Karpas-422 (cell line): ENCODE data around the gene ANXA4. TPM values are rescaled to one million over a fixed set of nuclear protein-coding genes. Genes with fewer than 3 reads are reported as not detected.
"Not testable (repeated sequence)": the region's sequence is repeated elsewhere in the genome, so short reads cannot be mapped to it uniquely, and the experiment has no call there.

ENCODE experiments used
- DNase-seq: peaks from one replicate; pipeline ENCODE4 v3.0.0-alpha.2; 2015
- H2AFZ ChIP-seq: fragments of 200-600 bp; sonication (generic); 2 replicates; pipeline ENCODE4 v1.6.1; 2014; ENCODE audit warnings: antibody characterized with exemption, low read length, mixed read lengths
- H3K27ac ChIP-seq: fragments of 200-600 bp; sonication (generic); 2 replicates; pipeline ENCODE4 v1.5.1; 2014; ENCODE audit warnings: mild to moderate bottlenecking, low read length, moderate library complexity
- H3K27me3 ChIP-seq: fragments of 200-600 bp; sonication (generic); 2 replicates; pipeline ENCODE4 v1.6.1; 2014; ENCODE audit warnings: low read length, mixed read lengths
- H3K36me3 ChIP-seq: fragments of 200-600 bp; sonication (generic); 2 replicates; pipeline ENCODE4 v1.6.1; 2014; ENCODE audit warnings: low read length, mixed read lengths; ENCODE audit not compliant: insufficient read depth
- H3K4me1 ChIP-seq: fragments of 200-600 bp; sonication (generic); 2 replicates; pipeline ENCODE4 v1.6.1; 2014; ENCODE audit warnings: mild to moderate bottlenecking, low read length, mixed read lengths
- H3K4me2 ChIP-seq: fragments of 200-600 bp; sonication (generic); 2 replicates; pipeline ENCODE4 v1.6.1; 2014; ENCODE audit warnings: low read length, low read depth, mild to moderate bottlenecking; ENCODE audit not compliant: poor library complexity, severe bottlenecking
- H3K4me3 ChIP-seq: fragments of 200-600 bp; sonication (generic); 2 replicates; pipeline ENCODE4 v1.5.1; 2014; ENCODE audit warnings: mild to moderate bottlenecking, antibody characterized with exemption, low read length, mixed read lengths
- H3K79me2 ChIP-seq: fragments of 200-600 bp; sonication (generic); 2 replicates; pipeline ENCODE4 v1.6.1; 2014; ENCODE audit warnings: mild to moderate bottlenecking, low read length, mixed read lengths
- H3K9ac ChIP-seq: fragments of 200-600 bp; sonication (generic); 2 replicates; pipeline ENCODE4 v1.6.0; 2014; ENCODE audit warnings: low read length
- H3K9me2 ChIP-seq: fragments of 200-600 bp; sonication (generic), shearing (Covaris generic); replicated peaks from 2 replicates; pipeline ENCODE4 v1.6.0; 2014; ENCODE audit warnings: mild to moderate bottlenecking, low read length, moderate library complexity; ENCODE audit not compliant: insufficient read depth
- H3K9me3 ChIP-seq: fragments of 300-700, 200-600 bp; sonication (generic); 2 replicates; pipeline ENCODE4 v1.6.1; 2014; ENCODE audit warnings: low read length, mixed read lengths
- H4K20me1 ChIP-seq: fragments of 200-600 bp; sonication (generic); 2 replicates; pipeline ENCODE4 v1.6.1; 2014; ENCODE audit warnings: mild to moderate bottlenecking, antibody characterized with exemption, low read length, low read depth; ENCODE audit not compliant: insufficient read depth
- total RNA-seq: library from RNA; depleted of rRNA; stranded (reverse); fragments of >200 nt; shearing (Covaris generic); gene quantifications from 2 replicates; pipeline ENCODE4 v1.2.3, GENCODE V29; 2014; ENCODE audit warnings: low replicate concordance

The ANXA4 gene
- total RNA-seq, 1 experiment from 2014 or later: 1.1 TPM

GRCh38 chr2:69801745-69802290, 59.9 kb downstream of the ANXA4 start:
- no peak overlapping the region for H3K4me3 ChIP-seq
- H3K9ac ChIP-seq: no peak overlapping the region
- H3K4me2 ChIP-seq: no peak overlapping the region
- H3K9me3 ChIP-seq: no peaks in the 10 kb centered on the region
- no peaks in the 10 kb centered on the region; the same call in 1 of the 2 replicates for H3K27me3 ChIP-seq
- H3K9me2 ChIP-seq: no peaks in the 10 kb centered on the region
- H3K36me3 ChIP-seq: no peaks in the 10 kb centered on the region
- no peak overlapping the region for H3K27ac ChIP-seq
- H2AFZ ChIP-seq: no peak overlapping the region
- no peaks in the 10 kb centered on the region for H4K20me1 ChIP-seq
- peaks cover 29% of the 10 kb centered on the region for H3K4me1 ChIP-seq
- DNase-seq: no peak
- H3K79me2 ChIP-seq: no peaks in the 10 kb centered on the region

- H4K20me1 ChIP-seq, H3K9me3 ChIP-seq, H3K9ac ChIP-seq, H3K36me3 ChIP-seq, H3K4me3 ChIP-seq, H3K79me2 ChIP-seq, H3K27me3 ChIP-seq, H3K9me2 ChIP-seq: not testable (repeated sequence)
- Histone ChIP-seq H3K4me1 (peaks cover 29% of the 10 kb centered on the region), H2AFZ (peak overlapping the region; percentile 58; the same call in 1 of the 2 replicates), H3K4me2 (peak overlapping the region; percentile 62), H3K27ac (peak overlapping the region; percentile 44)
- DNase-seq: peak; percentile 85
These were observed 60.9 kb downstream of the ANXA4 start for GRCh38 chr2:69802781-69803367.

GRCh38 chr2:69804416-69804815, 62.5 kb downstream of the ANXA4 start:
- no peak overlapping the region for H3K4me2 ChIP-seq
- peaks cover 14% of the 10 kb centered on the region for H3K4me1 ChIP-seq
- no peaks in the 10 kb centered on the region for H3K79me2 ChIP-seq
- no peaks in the 10 kb centered on the region for H3K9me3 ChIP-seq
- no peaks in the 10 kb centered on the region for H3K27me3 ChIP-seq
- no peak overlapping the region for H2AFZ ChIP-seq
- no peak overlapping the region for H3K27ac ChIP-seq
- H3K4me3 ChIP-seq: no peak overlapping the region
- H3K9ac ChIP-seq: no peak overlapping the region
- no peaks in the 10 kb centered on the region for H4K20me1 ChIP-seq
- no peak for DNase-seq
- H3K36me3 ChIP-seq: no peaks in the 10 kb centered on the region
- H3K9me2 ChIP-seq: no peaks in the 10 kb centered on the region

GRCh38 chr2:69805887-69806286, 64.0 kb downstream of the ANXA4 start:
- Histone ChIP-seq H3K27me3 (no peaks in the 10 kb centered on the region), H3K27ac (no peak overlapping the region), H3K9me3 (no peaks in the 10 kb centered on the region), H3K36me3 (no peaks in the 10 kb centered on the region), H3K9ac (no peak overlapping the region), H4K20me1 (no peaks in the 10 kb centered on the region), H3K4me3 (no peak overlapping the region), H3K4me1 (peaks cover 12% of the 10 kb centered on the region), H3K79me2 (no peaks in the 10 kb centered on the region), H3K9me2 (no peaks in the 10 kb centered on the region), H2AFZ (no peak overlapping the region), H3K4me2 (no peak overlapping the region)
- no peak for DNase-seq

- Histone ChIP-seq H3K4me3 (no peak overlapping the region), H3K27ac (no peak overlapping the region), H4K20me1 (no peaks in the 10 kb centered on the region), H3K9ac (no peak overlapping the region), H3K9me2 (no peaks in the 10 kb centered on the region), H3K36me3 (no peaks in the 10 kb centered on the region), H3K9me3 (no peaks in the 10 kb centered on the region), H2AFZ (no peak overlapping the region), H3K79me2 (no peaks in the 10 kb centered on the region), H3K4me2 (no peak overlapping the region), H3K4me1 (peaks cover 8% of the 10 kb centered on the region), H3K27me3 (no peaks in the 10 kb centered on the region)
- DNase-seq: no peak
These were observed 66.0 kb downstream of the ANXA4 start for GRCh38 chr2:69807821-69808540.

- no peak overlapping the region for H3K4me2 ChIP-seq
- no peak overlapping the region for H2AFZ ChIP-seq
- no peaks in the 10 kb centered on the region for H4K20me1 ChIP-seq
- no peak for DNase-seq
- no peaks in the 10 kb centered on the region for H3K4me1 ChIP-seq
- no peak overlapping the region for H3K27ac ChIP-seq
- H3K4me3 ChIP-seq: no peak overlapping the region
- H3K9me3 ChIP-seq: no peaks in the 10 kb centered on the region
- H3K27me3 ChIP-seq: no peaks in the 10 kb centered on the region
- no peaks in the 10 kb centered on the region for H3K36me3 ChIP-seq
- no peaks in the 10 kb centered on the region for H3K79me2 ChIP-seq
- no peaks in the 10 kb centered on the region for H3K9me2 ChIP-seq
- H3K9ac ChIP-seq: no peak overlapping the region
These were observed 68.6 kb downstream of the ANXA4 start for GRCh38 chr2:69810550-69810949.

GRCh38 chr2:69811018-69811417, 69.1 kb downstream of the ANXA4 start:
- DNase-seq: no peak
- Histone ChIP-seq H2AFZ (no peak overlapping the region), H4K20me1 (no peaks in the 10 kb centered on the region)

GRCh38 chr2:69811591-69811990, 69.7 kb downstream of the ANXA4 start:
- no peaks in the 10 kb centered on the region for H3K9me2 ChIP-seq
- no peak overlapping the region for H3K4me2 ChIP-seq
- DNase-seq: no peak
- no peaks in the 10 kb centered on the region for H3K36me3 ChIP-seq
- H3K27ac ChIP-seq: no peak overlapping the region
- H3K27me3 ChIP-seq: no peaks in the 10 kb centered on the region
- H3K9ac ChIP-seq: no peak overlapping the region
- no peak overlapping the region for H3K4me3 ChIP-seq
- no peaks in the 10 kb centered on the region for H3K4me1 ChIP-seq
- no peaks in the 10 kb centered on the region for H3K79me2 ChIP-seq
- no peaks in the 10 kb centered on the region for H3K9me3 ChIP-seq
- no peak overlapping the region for H2AFZ ChIP-seq
- no peaks in the 10 kb centered on the region for H4K20me1 ChIP-seq

More at GRCh38 chr2:69811018-69811417, 69.1 kb downstream of the ANXA4 start:
- Histone ChIP-seq H3K4me3 (no peak overlapping the region), H3K36me3 (no peaks in the 10 kb centered on the region), H3K79me2 (no peaks in the 10 kb centered on the region), H3K27me3 (no peaks in the 10 kb centered on the region), H3K9me2 (no peaks in the 10 kb centered on the region), H3K27ac (no peak overlapping the region), H3K9me3 (no peaks in the 10 kb centered on the region), H3K4me2 (no peak overlapping the region), H3K4me1 (no peaks in the 10 kb centered on the region), H3K9ac (no peak overlapping the region)
